ENCODE results near the gene CADM2.
A peak's percentile ranks its signal among the peaks of the same experiment; 100 is the strongest.
"Not testable (repeated sequence)": the region's sequence is repeated elsewhere in the genome, so short reads cannot be mapped to it uniquely, and the experiment has no call there.

Gene CADM2

DNA sequence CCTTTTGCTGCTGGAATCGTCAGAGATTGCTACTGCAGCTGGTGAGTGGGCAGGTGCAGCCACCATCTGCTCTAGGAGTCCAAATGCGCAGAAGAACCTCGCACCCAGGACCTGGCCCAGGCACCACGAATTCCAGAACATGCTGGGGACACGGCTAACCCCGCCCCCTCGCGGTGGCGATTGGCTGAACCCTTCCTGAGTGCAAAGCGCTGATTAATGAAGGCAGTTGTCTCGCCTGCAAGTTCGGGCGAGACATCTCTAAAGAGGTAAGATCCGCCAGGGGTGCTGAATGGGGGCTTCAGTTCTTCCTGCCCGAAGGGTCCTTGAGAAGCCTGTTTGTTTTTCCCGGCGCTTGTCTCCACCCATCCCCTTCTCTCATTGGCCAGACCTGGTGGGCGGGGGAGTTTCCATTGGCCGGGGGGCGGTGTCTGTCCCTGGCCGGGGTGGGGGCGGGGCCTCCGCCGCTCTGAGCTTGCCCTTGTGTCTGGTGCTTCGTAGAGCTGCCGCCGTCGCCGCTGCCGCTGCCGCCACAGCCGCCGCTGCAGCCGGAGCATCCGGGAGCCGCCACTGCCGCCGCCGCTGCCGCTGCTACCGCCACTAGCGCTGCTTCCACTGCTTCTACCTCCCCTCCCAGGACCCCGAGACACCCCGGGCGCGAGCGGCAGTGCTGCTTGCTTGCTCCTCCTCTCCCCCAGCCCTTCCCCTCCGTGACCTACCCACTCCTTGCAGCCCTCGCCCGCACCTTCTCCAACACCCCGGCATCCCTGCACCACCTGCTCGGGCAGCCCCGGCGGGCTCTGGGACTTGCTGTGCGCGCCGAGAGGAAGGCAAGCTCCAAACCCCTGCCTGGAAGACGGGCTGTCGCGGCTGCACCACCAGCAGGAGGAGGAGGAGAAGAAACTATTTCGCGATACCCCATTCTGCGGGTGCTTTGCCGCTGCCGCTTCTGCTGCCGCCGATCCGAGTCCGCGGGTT, at the start of gene CADM2:
Gene CADM2 (plus strand): TSS at position 495 of the 975 bp plus-strand sequence.
- peak; percentile 4 to 25 for DNase-seq (ENCODE audit: low read depth in 2 of 2, low spot score in 1 of 2)

DNA sequence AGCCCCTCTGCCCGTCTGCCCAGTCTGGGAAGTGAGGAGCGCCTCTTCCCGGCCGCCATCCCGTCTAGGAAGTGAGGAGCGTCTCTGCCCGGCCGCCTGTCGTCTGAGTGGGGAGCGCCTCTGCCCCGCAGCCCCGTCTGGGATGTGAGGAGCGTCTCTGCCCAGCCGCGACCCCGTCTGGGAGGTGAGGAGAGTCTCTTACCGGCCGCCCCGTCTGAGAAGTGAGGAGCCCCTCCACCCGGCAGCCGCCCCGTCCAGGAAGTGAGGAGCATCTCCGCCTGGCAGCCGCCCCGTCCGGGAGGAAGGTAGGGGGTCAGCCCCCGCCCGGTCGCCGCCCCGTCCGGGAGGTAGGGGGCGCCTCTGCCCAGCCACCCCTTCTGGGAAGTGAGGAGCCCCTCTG, 40.2 kb upstream of the CADM2 start:
- DNase-seq (ENCODE audit: low read depth in 2 of 2, low spot score in 1 of 2) = not testable (repeated sequence)

DNA sequence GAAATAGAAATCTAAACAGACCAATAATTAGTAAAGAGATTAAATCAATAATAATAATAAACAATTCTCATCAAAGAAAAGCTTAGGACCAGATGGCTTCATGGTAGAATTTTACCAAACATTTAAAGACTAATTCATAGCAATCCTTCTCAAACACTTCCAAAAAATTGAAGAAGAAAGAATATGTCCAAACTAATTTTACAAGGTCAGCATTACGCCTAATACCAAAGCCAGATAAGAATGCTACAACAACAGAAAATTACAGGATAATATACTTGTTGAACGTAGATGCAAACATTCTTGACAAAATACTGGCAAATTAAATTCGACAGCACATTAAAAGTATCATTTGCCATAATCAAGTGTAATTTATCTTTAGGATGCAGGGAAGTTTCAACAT, 36.1 kb upstream of the CADM2 start:
- no peak for DNase-seq (ENCODE audit: low read depth in 2 of 2, low spot score in 1 of 2)

DNA sequence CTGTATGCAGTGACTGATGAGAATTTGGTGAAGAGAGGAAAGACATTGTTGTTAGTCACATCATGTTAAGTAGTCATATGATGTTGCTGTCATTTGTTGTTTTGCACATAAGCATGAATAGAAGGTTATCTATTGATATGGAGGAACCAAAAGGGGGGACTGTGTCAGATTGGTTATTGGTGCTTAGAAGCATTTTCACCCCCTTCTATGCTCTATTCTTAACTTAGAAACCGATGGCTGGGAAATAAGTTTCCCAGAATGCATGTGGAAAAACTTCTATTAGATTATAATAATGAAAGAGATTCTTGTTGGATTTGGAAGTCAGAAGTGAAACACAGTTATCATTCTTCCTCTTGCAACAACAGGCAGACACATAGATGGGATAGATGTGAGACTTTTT, 33.2 kb upstream of the CADM2 start:
- DNase-seq (ENCODE audit: low read depth in 2 of 2, low spot score in 1 of 2) = no peak

DNA sequence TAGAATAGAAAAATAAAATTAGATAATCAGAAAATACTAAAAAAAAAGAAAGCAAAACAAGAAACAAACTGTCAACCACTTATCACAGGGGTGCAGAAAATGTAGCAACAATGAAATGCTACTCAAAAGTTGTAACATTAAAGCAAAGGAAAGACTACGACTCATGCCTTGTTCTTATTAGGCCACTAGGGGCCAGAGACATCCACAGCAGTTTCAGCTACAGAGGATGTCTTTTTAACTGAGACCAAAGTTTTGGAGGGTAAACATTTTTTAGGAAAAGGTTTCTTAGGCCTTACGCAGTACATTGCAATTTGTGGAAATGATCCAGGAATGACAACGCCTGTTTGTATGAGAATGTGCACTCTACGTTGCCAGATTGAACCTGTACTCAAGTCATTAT, 15.4 kb upstream of the CADM2 start:
- no peak for DNase-seq (ENCODE audit: low read depth in 2 of 2, low spot score in 1 of 2)

DNA sequence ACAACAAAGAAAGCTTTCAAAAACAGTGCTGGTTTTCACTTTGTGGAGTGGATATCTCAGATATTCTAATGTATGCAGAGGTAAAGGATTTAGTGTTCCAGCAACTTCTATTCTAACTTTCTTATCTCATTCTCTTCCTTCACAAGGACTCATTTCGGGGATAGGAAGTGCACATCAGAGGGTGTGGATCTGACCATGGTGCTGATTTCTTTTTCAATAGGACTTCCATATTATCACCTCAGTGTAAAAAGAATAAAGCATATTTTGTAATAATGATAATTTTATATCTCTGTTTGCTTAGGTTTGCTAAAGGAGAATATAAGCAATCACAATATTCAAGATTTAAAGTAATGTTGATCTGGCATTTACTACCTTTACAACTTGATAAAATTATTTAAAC, 12.5 kb upstream of the CADM2 start:
- DNase-seq (ENCODE audit: low read depth in 2 of 2, low spot score in 1 of 2) = no peak

DNA sequence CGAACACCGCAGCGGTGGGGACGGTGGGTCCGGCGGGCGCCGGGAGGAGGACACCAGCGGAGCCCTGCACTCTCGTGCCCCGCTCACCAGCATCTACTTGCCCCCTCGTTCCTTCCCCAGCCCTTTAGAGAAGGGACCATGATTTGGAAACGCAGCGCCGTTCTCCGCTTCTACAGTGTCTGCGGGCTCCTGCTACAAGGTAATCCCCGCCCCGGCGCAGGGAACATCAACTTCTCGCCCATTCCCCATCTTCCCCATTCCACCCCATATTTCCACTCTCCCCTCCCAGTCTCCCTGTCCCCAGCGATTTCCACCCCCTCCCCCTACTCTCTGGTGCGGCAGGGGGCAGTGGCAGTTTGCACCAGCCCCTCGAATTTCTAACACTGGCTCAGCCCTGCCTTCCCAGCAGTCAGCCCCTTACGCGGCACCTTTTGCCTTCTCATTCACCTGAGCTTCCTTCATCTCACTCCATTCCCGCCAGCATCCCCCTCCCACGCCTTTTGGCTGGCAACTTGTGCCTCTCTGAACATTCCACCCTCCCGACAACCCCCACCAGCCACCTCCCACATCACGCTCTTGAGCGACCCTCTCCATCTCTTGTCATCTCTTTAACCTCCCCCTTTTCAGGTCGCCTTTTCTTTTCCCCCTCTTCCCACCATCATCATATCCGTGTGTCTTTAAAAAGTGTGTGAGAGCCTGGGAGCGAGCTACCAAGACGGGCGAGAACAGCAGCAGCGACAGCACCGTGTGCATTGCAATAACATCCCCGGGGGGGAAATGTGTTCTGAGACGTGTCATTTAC, 882 bp downstream of the CADM2 start:
- no peak for DNase-seq (ENCODE audit: low read depth in 2 of 2, low spot score in 1 of 2)

DNA sequence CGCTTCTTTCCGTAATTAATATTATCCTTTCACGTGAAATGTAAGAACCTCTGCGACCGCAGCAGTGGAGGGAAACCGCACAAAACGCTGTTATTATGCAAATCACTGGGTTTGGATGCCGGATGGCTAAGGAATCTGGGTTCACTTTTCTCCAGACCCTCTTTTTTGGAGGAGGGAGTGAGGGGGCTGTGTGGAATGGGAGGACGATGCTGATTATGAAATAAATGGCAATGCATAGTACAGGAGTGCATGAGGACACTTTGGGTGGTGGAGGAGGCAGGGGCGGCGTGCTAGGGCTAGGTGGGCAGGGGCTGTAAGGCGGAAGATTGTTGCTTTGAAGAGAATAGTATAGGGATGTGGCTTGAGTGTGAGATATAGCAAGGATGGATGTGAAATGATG, 1.8 kb downstream of the CADM2 start:
- no peak for DNase-seq (ENCODE audit: low read depth in 2 of 2, low spot score in 1 of 2)

DNA sequence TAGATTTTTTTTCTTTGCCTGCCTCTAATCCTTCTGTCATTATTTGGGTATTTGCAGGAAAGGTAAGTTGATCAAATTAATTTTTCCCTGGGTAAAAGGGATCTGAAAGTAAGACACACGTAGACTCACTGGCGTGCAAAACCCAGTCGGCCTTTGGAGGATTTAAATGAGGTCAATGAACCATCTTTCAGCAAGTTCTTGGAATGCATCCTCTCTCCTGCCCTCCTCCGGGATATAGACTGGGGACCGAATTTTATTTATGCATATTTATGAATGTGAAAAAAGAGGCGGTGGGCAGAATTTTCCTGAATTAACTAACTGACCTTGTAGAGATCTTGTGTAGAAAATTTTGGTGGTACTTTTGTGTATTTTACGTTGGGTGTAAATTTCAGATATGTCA, 2.2 kb downstream of the CADM2 start:
- DNase-seq (ENCODE audit: low read depth in 2 of 2, low spot score in 1 of 2) = no peak

DNA sequence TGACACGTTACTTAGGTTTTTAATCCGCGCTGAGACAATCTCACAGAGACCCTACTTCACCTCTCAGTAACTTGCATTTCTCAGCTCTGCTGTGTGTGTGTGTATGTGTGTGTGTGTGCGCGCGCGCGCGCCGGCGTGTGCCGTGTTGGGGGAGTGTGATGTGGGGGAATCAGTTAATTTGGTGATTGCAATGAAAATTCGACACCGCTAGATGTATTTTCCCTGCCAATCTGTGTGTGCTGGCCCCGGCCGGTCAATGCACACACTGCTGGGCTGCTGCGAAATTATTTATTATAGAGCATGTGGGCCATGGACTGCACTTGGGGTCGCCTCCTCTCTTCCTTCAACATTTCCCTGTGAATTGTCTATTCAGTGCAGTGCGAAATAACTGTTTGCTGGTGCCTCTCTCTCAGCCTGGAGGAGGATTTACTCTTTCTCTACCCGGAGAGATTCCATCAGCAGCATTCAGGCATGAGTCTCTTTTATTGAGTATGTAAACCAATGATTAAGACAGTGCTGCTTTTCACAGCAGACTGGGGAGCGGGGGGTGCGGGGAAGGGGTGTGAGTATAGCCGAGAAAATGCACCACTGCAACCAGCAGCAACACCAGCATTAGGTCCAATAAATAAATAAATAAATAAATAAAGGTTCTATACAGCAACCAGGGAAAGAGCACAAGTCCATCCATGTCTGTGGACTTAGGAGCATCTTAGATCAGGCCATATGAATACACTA, 2.9 kb downstream of the CADM2 start:
- no peak for DNase-seq (ENCODE audit: low read depth in 2 of 2, low spot score in 1 of 2)

DNA sequence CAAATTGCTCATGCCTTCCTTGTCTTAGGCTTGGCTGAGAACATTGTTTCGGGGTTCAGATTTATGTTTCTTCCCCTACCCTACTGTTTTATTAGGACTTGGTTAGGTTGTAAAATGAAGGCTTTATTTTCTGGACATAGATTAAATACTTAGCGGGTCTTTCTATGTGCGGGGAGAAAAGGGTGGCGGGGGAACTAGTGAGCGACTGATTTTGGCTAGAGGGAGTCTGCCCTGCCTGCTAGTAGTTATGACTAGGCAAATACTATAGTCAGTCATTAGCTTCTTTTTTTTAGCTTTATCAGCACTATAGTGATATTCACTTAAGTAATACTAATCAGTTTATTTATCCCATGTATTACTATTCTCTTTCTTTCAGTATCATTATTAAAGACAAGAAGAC, 3.6 kb downstream of the CADM2 start:
- DNase-seq (ENCODE audit: low read depth in 2 of 2, low spot score in 1 of 2) = no peak

DNA sequence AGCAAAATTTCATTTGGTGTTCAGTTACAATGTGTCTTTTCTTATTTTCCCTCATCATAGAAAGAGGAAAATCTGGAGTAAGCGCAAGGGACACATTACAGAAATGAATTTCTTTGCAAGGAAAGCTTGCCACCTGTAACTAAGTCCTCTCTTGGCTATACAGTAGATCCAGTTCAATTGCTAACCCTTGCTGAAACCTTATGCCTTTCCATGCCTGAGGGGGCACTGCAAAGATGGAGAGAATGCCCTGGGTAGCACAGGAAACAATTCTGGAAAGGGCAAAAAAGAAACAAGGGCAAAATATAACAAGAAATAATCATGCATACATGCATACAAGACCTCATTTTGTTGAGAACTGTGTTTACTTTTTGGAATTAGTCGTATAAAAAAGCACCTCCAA, 4.3 kb downstream of the CADM2 start:
- DNase-seq (ENCODE audit: low read depth in 2 of 2, low spot score in 1 of 2) = no peak

DNA sequence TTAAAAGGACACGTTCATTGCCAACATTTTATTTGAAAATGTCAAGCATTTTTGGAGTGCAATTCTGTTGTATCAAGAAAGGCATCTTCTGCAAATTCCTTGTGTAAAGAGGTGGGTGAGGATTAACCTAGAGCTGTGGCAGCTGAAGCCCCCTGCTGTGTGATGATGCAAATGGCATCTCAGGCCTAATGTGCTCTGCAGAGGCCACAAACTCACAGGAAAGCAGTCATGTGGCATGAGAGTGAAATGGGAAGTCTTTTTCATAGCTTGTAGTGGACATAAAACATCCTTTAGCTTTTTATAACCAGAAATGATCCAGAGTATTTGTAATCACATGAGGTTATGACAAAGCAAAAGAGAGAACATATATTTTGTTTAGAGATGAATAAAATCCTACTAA, 6.4 kb downstream of the CADM2 start:
- DNase-seq (ENCODE audit: low read depth in 2 of 2, low spot score in 1 of 2) = no peak

DNA sequence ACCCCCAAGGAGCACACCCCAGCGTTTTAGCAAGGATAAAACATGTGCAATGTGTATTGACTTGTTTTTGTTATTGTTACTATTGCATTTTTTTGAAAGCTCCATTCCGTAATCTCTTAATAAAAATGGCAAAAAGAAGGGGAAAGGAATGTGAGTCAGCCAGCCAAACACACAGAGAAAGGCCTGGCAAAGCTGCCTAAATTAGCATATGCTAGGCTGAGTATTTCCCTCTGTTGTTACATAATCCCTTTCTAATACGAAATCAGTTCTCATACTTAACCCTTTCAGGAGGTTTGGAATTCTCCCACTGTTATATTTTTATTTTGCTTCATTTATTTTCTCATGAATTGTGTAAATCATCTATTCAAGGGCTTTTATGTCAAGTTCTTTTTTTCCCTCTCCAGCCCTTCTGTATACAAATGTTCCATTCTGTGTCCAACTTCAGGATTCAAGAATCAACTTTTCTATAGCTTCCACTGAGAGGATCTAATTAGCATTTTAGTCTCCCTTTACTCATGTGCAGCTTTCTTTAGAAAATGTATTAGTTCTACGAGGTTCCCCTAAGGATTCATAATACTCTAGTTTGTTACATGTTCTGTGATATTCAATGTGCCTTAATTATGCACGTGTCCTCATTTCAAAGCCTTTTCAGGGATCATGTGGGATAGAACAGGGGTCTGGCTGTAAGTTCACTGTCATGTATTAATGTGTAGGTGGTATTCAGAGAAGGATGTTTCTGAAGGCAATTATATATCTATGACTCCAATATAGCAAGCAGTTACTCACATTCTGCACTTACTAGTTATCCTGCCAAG, 9.2 kb downstream of the CADM2 start:
- DNase-seq (ENCODE audit: low read depth in 2 of 2, low spot score in 1 of 2) = no peak

DNA sequence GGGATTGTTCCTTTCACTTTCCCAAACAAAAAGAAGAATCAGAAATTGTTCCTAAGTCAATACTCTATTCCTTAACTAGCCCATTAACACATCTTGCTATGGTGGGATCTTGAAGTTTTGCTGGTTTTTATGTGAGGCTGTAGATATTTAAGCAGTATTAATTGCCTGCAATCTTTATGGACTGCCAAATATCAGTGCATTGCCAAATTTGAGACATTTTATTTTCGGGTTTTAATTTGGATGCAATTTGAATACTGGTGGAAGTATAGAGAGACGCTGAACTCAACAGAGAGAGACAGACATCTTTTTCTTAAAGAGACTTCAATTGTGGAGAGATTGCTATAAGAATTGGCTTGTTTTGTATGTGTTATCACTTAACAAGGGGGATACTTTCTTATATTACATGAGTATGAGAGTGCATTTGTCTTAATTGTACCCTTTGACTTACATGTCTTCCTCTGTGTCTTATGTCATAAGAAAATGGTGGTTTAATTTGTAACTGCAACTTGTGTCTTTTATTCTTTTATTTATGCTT, 10.0 kb downstream of the CADM2 start:
- DNase-seq (ENCODE audit: low read depth in 2 of 2, low spot score in 1 of 2) = no peak

DNA sequence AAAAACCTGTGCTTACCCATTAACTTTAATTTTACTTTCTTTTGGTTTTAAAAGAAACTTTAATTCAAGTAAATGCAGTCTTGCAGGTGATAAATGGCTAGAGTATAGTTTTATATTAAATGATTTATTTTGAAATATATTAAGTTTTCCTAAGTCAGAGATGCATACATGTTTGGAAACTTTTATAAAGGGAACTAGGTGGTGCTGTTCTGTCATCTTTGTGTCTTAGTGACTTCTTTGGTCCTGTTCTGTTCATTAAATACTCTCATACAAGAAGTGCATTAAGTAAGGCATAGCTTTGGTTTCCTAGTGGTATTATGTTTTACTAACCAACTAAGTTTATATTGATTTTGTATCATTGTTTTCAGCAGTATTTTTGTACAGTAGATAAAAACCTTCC, 15.6 kb downstream of the CADM2 start:
- no peak for DNase-seq (ENCODE audit: low read depth in 2 of 2, low spot score in 1 of 2)

DNA sequence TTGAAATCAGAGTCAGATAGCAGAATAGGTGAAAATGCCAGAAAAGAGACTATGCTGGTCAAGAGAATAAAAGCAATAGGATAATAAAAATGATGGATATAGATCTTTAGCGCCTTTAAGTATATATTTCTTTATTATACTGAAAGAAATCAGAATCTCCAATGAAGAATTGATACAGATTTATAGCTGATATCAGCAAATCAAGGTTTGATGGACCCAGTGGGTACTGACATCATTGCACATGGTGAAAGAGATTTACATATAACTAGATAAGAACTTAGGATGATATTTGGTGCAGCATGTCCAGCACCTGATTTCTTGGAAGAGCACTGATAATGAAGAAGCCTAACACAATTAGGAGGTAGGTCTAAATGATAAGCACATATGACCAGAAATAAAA, 18.2 kb downstream of the CADM2 start:
- no peak for DNase-seq (ENCODE audit: low read depth in 2 of 2, low spot score in 1 of 2)

DNA sequence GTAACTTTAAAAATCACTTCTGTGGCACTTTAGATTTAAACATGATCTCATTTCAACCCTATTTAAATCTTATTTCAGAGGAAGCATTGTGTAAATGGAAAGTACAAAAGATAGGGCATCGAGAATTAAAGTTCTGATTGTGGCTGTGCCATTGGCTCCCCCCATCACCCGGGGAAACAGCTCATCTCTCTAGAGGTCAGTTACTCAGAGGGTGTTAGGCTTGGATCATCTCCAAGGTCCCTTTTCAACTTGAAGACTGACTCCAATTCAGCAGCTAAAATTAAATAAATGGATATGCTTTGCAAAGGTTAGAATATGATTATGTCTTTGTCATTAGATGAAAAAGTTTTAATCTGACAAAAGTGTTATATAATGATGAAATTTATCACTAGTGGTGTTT, 20.1 kb downstream of the CADM2 start:
- DNase-seq (ENCODE audit: low read depth in 2 of 2, low spot score in 1 of 2) = no peak

DNA sequence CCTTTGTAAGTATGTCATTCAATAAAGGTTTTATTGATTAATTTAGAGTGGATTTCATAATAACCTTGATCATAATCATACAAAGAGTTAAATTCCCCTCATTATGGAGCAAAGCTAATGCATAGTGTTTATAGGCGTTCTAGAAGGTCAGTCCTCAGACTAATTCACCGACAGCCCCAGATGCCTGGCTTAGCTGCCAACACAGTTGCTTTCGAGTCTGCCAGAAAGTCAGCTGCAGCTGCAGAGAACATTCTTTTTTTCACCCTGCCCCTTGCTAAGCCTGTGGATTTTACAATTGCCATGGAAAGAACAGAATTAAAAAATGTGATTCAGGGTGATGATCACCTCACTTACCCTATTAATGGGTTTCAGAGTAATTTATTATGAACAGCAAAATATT, 21.2 kb downstream of the CADM2 start:
- DNase-seq (ENCODE audit: low read depth in 2 of 2, low spot score in 1 of 2) = no peak

DNA sequence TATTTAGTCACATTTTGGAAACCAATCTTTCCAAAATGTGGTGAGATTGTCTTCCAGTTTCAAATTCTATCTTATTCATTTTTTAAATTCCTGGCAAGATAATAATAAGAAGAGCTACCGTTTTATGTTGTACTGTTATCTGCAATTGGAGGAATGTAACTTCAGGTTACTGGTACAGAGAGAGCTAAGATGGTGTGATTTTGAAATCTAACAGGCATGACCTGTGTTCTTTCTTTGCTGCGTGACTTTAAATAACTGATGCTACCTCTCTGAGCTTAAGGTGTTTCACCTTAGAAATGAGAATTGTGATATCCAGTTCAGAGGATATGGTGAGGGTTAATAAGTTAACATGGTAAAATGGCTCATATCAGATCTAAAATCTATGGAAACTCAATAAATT, 21.7 kb downstream of the CADM2 start:
- no peak for DNase-seq (ENCODE audit: low read depth in 2 of 2, low spot score in 1 of 2)
